Trophoblast cell (in vitro differentiated cells and primary cell): ENCODE results near the gene HECTD4.

Experiments used
- DNase-seq, 2 donors: peaks; one replicate each; pipeline ENCODE4 v3.0.0-alpha.2; 2016
- H2AFZ ChIP-seq: 2 replicates; pipeline ENCODE4 v1.6.1; 2013; ENCODE audit warnings: low read length, moderate library complexity, mild to moderate bottlenecking; ENCODE audit not compliant: insufficient read depth, poor library complexity
- H2AK5ac ChIP-seq: 2 replicates; pipeline ENCODE4 v1.6.1; 2013; ENCODE audit warnings: mild to moderate bottlenecking, low read length
- H2BK120ac ChIP-seq: 2 replicates; pipeline ENCODE4 v1.6.1; 2013; ENCODE audit warnings: low read length, mild to moderate bottlenecking, moderate library complexity; ENCODE audit not compliant: insufficient read depth, poor library complexity
- H2BK12ac ChIP-seq: 2 replicates; pipeline ENCODE4 v1.6.1; 2013; ENCODE audit warnings: mild to moderate bottlenecking, low read length, moderate library complexity
- H2BK5ac ChIP-seq: 2 replicates; pipeline ENCODE4 v1.6.1; 2013; ENCODE audit warnings: low read length, low read depth, moderate library complexity, mild to moderate bottlenecking; ENCODE audit not compliant: poor library complexity
- H3K14ac ChIP-seq: 2 replicates; pipeline ENCODE4 v1.6.1; 2013; ENCODE audit warnings: mild to moderate bottlenecking, low read length
- H3K18ac ChIP-seq: 2 replicates; pipeline ENCODE4 v1.6.1; 2013; ENCODE audit warnings: mild to moderate bottlenecking, low read length
- H3K23ac ChIP-seq: 2 replicates; pipeline ENCODE4 v1.6.1; 2013; ENCODE audit warnings: low read length
- H3K27ac ChIP-seq: 2 replicates; pipeline ENCODE4 v1.5.1; 2013; ENCODE audit warnings: low read depth, mild to moderate bottlenecking, inconsistent platforms, low read length, moderate library complexity
- H3K27me3 ChIP-seq: 2 replicates; pipeline ENCODE4 v1.6.1; 2013; ENCODE audit warnings: inconsistent platforms, mild to moderate bottlenecking, low read length, moderate library complexity; ENCODE audit not compliant: insufficient read depth
- H3K36me3 ChIP-seq, 2 experiments: 1 replicate in 1 of 2; 2 replicates in 1 of 2; pipeline ENCODE4 v1.6.1; 2013; ENCODE audit warnings: low read length in 2 of 2, mild to moderate bottlenecking in 2 of 2, moderate library complexity in 1 of 2; ENCODE audit not compliant: insufficient read depth in 2 of 2, control insufficient read depth in 1 of 2
- H3K4ac ChIP-seq: 2 replicates; pipeline ENCODE4 v1.6.1; 2013; ENCODE audit warnings: low read depth, mild to moderate bottlenecking, low read length, moderate library complexity
- H3K4me1 ChIP-seq, 2 experiments: 1 replicate in 1 of 2; 2 replicates in 1 of 2; pipeline ENCODE4 v1.6.1; 2013; ENCODE audit warnings: low read length in 2 of 2, mild to moderate bottlenecking in 2 of 2, moderate library complexity in 1 of 2; ENCODE audit not compliant: insufficient read depth in 2 of 2, control insufficient read depth in 1 of 2
- H3K4me2 ChIP-seq: 2 replicates; pipeline ENCODE4 v1.6.1; 2013; ENCODE audit warnings: inconsistent platforms, mild to moderate bottlenecking, low read length, moderate library complexity
- H3K4me3 ChIP-seq: 2 replicates; pipeline ENCODE4 v1.5.1; 2013; ENCODE audit warnings: mild to moderate bottlenecking, low read depth, low read length, inconsistent platforms
- H3K79me1 ChIP-seq: one replicate; pipeline ENCODE4 v1.6.1; 2013; ENCODE audit warnings: low read length
- H3K79me2 ChIP-seq: 2 replicates; pipeline ENCODE4 v1.6.1; 2013; ENCODE audit warnings: low read length, mild to moderate bottlenecking; ENCODE audit not compliant: control insufficient read depth, insufficient read depth, poor library complexity
- H3K9ac ChIP-seq: 2 replicates; pipeline ENCODE4 v1.6.1; 2013; ENCODE audit warnings: mild to moderate bottlenecking, low read length
- H3K9me3 ChIP-seq: 2 replicates; pipeline ENCODE4 v1.6.1; 2013; ENCODE audit warnings: low read depth, mild to moderate bottlenecking, control low read depth, inconsistent platforms, low read length; ENCODE audit not compliant: insufficient read depth
- H4K12ac ChIP-seq: 2 replicates; pipeline ENCODE4 v1.6.1; 2013; ENCODE audit warnings: low read depth, mild to moderate bottlenecking, low read length, moderate library complexity
- H4K8ac ChIP-seq: 2 replicates; pipeline ENCODE4 v1.6.1; 2013; ENCODE audit warnings: low read depth, mild to moderate bottlenecking, low read length, moderate library complexity
- H4K91ac ChIP-seq: one replicate; pipeline ENCODE4 v1.6.1; 2013; ENCODE audit warnings: low read depth, mild to moderate bottlenecking, low read length, moderate library complexity
- WGBS: extraction: QIAGEN DNeasy Blood & Tissue Kit; methylation state at CpG from one replicate; pipeline ENCODE4 v1.1.7; 2013; ENCODE audit warnings: missing lambda C conversion rate; ENCODE audit not compliant: insufficient read length, insufficient coverage; ENCODE audit errors: extremely low coverage; 5-methylcytosine and 5-hydroxymethylcytosine counted together

Gene HECTD4

DNA sequence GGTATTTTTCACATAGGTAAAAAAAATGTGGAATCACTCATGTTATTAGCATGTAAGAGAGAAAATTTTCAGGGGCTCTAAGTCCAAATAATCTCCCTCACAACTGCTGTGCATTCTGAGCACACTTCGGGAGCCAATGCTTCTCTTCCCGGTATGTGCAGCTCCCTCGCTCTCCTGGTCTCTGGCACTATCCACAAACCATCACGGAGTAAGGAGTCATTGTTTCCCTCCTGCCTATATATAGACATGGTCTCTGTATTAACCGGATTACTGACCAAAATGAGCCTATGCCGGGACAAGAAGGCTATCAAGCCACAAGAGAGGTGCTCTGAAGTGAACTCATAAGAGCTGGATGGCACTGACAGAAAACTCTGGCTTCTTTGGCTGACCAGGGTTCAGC is 13.4 kb downstream of the HECTD4 start:
- no CpG with 5 or more reads among the region's 6 CpGs for WGBS
- H3K14ac ChIP-seq: no peak overlapping the region
- no peak overlapping the region for H2AK5ac ChIP-seq
- no peak overlapping the region for H3K9ac ChIP-seq
- H3K79me2 ChIP-seq: peaks cover 1% of the 10 kb centered on the region
- no peak overlapping the region for H2BK5ac ChIP-seq
- H4K8ac ChIP-seq: no peak overlapping the region
- no peak overlapping the region for H4K12ac ChIP-seq
- H3K79me1 ChIP-seq: no peaks in the 10 kb centered on the region
- H3K4me3 ChIP-seq: no peak overlapping the region
- H2AFZ ChIP-seq: no peak overlapping the region
- H3K36me3 ChIP-seq: no peaks in the 10 kb centered on the region
- no peak overlapping the region for H2BK120ac ChIP-seq
- H3K4ac ChIP-seq: no peak overlapping the region
- H3K18ac ChIP-seq: no peak overlapping the region
- no peak overlapping the region for H3K23ac ChIP-seq
- no peak overlapping the region for H4K91ac ChIP-seq
- no peak overlapping the region for H3K27ac ChIP-seq
- peaks cover 3% of the 10 kb centered on the region in 2 experiments for H3K4me1 ChIP-seq
- DNase-seq: no peak
- no peaks in the 10 kb centered on the region for H3K27me3 ChIP-seq
- H3K4me2 ChIP-seq: no peak overlapping the region
- H3K9me3 ChIP-seq: no peaks in the 10 kb centered on the region
- H2BK12ac ChIP-seq: no peak overlapping the region

DNA sequence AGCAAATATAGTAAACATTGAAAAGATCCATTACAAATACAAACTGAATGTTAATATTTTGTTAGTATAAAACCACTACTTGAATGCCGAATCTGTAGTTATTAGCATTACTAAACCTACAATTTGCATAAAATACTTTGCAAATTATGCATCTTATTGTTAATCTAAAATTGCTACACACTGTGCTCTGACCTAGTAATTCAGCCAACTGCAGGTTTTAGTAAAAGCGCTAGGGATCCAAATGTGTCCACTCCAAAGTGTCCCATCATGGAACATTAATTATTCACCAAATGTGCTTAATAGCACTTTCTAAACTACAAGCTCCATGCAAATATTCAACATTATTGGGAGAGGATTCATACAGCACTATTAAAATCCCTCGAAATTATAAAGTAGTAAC is 14.3 kb downstream of the HECTD4 start:
- Histone ChIP-seq H2AK5ac (no peak overlapping the region), H3K27ac (no peak overlapping the region), H2AFZ (no peak overlapping the region), H3K27me3 (no peaks in the 10 kb centered on the region), H3K79me2 (peaks cover 1% of the 10 kb centered on the region), H4K12ac (no peak overlapping the region), H3K4me3 (no peak overlapping the region), H3K4ac (no peak overlapping the region), H2BK120ac (no peak overlapping the region), H3K4me2 (no peak overlapping the region), H3K14ac (no peak overlapping the region), H3K9ac (no peak overlapping the region), H3K23ac (no peak overlapping the region), H3K9me3 (no peaks in the 10 kb centered on the region), H4K91ac (no peak overlapping the region), H3K18ac (no peak overlapping the region), H3K4me1 (no peaks in the 10 kb centered on the region), H4K8ac (no peak overlapping the region), H3K36me3 (no peaks in the 10 kb centered on the region), H3K79me1 (no peaks in the 10 kb centered on the region), H2BK5ac (no peak overlapping the region), H2BK12ac (no peak overlapping the region)
- no peak for DNase-seq
- WGBS: no CpG with 5 or more reads among the region's 3 CpGs

DNA sequence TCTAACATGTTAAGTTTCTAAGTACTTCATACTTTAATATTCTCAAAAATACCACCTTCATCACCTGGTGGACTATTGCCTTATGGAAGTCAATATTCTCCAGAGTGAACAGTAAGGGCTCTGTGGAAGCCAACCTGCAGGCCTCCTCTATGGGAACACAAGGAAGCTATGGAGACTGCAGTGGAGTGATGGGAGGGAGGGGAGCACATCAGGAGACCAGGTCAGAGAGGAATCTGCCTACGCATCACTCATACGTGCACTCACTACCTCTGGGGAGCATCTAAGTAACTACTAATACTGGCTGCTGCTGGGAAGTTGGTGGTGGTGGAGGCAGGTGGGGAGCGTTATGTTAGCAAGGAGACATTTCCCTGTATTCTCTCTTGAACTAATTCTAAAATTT is 19.9 kb downstream of the HECTD4 start:
- Histone ChIP-seq H3K4me3 (no peak overlapping the region), H3K23ac (no peak overlapping the region), H3K18ac (no peak overlapping the region), H2BK5ac (no peak overlapping the region), H3K14ac (no peak overlapping the region), H3K4me1 (no peaks in the 10 kb centered on the region), H3K36me3 (no peaks in the 10 kb centered on the region), H4K91ac (no peak overlapping the region), H4K8ac (no peak overlapping the region), H3K9ac (no peak overlapping the region), H3K27me3 (no peaks in the 10 kb centered on the region), H2BK120ac (no peak overlapping the region), H3K9me3 (no peaks in the 10 kb centered on the region), H3K4me2 (no peak overlapping the region), H2AFZ (no peak overlapping the region), H3K79me1 (no peaks in the 10 kb centered on the region), H3K79me2 (peaks cover 1% of the 10 kb centered on the region), H3K27ac (no peak overlapping the region), H4K12ac (no peak overlapping the region), H3K4ac (no peak overlapping the region), H2AK5ac (no peak overlapping the region), H2BK12ac (no peak overlapping the region)
- DNase-seq: no peak
- no CpG with 5 or more reads among the region's 3 CpGs for WGBS

DNA sequence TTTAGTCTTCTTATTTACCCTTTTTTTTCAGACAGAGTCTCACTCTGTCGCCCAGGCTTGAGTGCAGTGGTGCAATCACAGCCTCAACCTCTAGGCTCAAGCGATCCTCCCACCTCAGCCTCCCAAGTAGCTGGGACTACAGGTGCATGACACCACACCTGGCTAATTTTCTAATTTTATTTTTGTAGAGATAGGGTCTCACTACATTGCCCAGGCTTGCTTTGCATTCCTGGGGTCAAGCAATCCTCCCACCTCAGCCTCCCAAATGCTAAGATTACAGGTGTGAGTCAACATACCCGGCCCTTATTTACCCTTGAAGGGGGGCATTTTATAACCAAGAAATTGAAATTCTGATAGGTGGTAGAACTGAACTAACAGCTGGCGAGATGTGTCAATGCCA is 21.0 kb downstream of the HECTD4 start:
- no peaks in the 10 kb centered on the region for H3K4me1 ChIP-seq
- no peaks in the 10 kb centered on the region for H3K27me3 ChIP-seq
- H3K18ac ChIP-seq: no peak overlapping the region
- no peak overlapping the region for H2BK120ac ChIP-seq
- no peak overlapping the region for H3K23ac ChIP-seq
- H3K4me3 ChIP-seq: no peak overlapping the region
- no peaks in the 10 kb centered on the region for H3K9me3 ChIP-seq
- H3K79me1 ChIP-seq: no peaks in the 10 kb centered on the region
- WGBS: no CpG with 5 or more reads among the region's 4 CpGs
- H2BK5ac ChIP-seq: no peak overlapping the region
- H3K79me2 ChIP-seq: peaks cover 1% of the 10 kb centered on the region
- H4K91ac ChIP-seq: no peak overlapping the region
- H3K9ac ChIP-seq: no peak overlapping the region
- no peak overlapping the region for H2AFZ ChIP-seq
- H3K4me2 ChIP-seq: no peak overlapping the region
- H3K36me3 ChIP-seq: no peaks in the 10 kb centered on the region
- H3K14ac ChIP-seq: no peak overlapping the region
- H4K8ac ChIP-seq: no peak overlapping the region
- no peak overlapping the region for H2AK5ac ChIP-seq
- no peak overlapping the region for H2BK12ac ChIP-seq
- DNase-seq: no peak
- no peak overlapping the region for H4K12ac ChIP-seq
- no peak overlapping the region for H3K27ac ChIP-seq
- H3K4ac ChIP-seq: no peak overlapping the region
